ENCODE results near the gene CHRNA10.

GRCh38 chr11:3666023-3666530, 5.1 kb downstream of the CHRNA10 start:
- TF ChIP-seq, protein P1, sequence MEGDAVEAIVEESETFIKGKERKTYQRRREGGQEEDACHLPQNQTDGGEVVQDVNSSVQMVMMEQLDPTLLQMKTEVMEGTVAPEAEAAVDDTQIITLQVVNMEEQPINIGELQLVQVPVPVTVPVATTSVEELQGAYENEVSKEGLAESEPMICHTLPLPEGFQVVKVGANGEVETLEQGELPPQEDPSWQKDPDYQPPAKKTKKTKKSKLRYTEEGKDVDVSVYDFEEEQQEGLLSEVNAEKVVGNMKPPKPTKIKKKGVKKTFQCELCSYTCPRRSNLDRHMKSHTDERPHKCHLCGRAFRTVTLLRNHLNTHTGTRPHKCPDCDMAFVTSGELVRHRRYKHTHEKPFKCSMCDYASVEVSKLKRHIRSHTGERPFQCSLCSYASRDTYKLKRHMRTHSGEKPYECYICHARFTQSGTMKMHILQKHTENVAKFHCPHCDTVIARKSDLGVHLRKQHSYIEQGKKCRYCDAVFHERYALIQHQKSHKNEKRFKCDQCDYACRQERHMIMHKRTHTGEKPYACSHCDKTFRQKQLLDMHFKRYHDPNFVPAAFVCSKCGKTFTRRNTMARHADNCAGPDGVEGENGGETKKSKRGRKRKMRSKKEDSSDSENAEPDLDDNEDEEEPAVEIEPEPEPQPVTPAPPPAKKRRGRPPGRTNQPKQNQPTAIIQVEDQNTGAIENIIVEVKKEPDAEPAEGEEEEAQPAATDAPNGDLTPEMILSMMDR (IDR thresholded peaks at IDR 0.05), result no peak
- TF ChIP-seq POLR2A (IDR thresholded peaks at IDR 0.05), result no peak
